ENCODE results near the gene KASH5. TPM values are rescaled to one million over a fixed set of nuclear protein-coding genes. Genes with fewer than 3 reads are reported as not detected.

Gene KASH5
- total and polyA plus RNA-seq, 9 donors: 0.15 to 0.23 TPM; not detected in 7

DNA sequence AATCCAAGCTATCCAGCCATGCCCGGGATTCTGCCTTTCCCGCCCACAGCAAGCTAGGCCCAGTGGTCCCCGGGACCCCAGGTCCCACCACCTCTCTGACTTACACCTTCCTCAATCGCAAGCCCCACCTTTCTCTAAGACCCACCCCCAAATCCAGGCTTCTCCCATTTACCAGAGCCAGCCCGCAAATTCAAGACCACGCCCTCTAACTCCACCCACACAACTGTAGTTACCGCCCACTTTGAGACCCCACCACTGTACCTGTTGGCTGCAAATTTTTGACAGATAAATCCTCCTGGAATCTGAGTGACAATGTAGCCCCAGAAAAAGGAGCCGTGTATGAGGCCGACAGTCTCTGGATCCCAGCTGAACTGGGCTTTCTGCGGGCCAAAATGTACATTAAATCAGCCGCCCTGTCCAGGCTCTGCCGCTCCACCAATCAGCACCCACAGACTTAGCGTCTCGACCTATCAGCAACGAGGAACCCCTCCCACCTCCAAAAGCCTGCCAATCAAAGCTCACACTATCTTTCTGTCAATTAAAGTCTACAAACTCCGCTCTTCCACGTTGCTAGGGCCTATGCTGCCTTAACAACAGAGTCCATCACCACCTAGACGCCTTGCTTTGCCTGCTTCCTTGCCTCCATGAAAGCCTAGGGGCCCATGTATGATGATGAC, 47.0 kb downstream of the KASH5 start:
- TF ChIP-seq EP300 (IDR thresholded peaks at IDR 0.05): no peak
- TF ChIP-seq POLR2A (IDR thresholded peaks at IDR 0.05): no peak
- TF ChIP-seq, protein P1, sequence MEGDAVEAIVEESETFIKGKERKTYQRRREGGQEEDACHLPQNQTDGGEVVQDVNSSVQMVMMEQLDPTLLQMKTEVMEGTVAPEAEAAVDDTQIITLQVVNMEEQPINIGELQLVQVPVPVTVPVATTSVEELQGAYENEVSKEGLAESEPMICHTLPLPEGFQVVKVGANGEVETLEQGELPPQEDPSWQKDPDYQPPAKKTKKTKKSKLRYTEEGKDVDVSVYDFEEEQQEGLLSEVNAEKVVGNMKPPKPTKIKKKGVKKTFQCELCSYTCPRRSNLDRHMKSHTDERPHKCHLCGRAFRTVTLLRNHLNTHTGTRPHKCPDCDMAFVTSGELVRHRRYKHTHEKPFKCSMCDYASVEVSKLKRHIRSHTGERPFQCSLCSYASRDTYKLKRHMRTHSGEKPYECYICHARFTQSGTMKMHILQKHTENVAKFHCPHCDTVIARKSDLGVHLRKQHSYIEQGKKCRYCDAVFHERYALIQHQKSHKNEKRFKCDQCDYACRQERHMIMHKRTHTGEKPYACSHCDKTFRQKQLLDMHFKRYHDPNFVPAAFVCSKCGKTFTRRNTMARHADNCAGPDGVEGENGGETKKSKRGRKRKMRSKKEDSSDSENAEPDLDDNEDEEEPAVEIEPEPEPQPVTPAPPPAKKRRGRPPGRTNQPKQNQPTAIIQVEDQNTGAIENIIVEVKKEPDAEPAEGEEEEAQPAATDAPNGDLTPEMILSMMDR (IDR thresholded peaks at IDR 0.05): no peak
- H3K4me1 ChIP-seq (ENCODE audit: insufficient read depth): no peaks in the 10 kb centered on the region
- H3K27me3 ChIP-seq: peaks cover 8% of the 10 kb centered on the region
- H3K4me3 ChIP-seq: no peak overlapping the region
- DNase-seq: no peak
- no peaks in the 10 kb centered on the region for H3K36me3 ChIP-seq
- H3K27ac ChIP-seq: no peak overlapping the region
- H3K9me3 ChIP-seq: no peaks in the 10 kb centered on the region
- intact Hi-C loops (cut with DNase I): loop anchor here in 2 of 4 donors (5.0 to 10.0 kb wide), 2 partner anchors 38 to 60 kb away; no protein-coding TSS in a partner anchor
- 81 to 87% (median 85%) methylated on average over 18 of the region's 18 CpGs for WGBS, 3 donors

DNA sequence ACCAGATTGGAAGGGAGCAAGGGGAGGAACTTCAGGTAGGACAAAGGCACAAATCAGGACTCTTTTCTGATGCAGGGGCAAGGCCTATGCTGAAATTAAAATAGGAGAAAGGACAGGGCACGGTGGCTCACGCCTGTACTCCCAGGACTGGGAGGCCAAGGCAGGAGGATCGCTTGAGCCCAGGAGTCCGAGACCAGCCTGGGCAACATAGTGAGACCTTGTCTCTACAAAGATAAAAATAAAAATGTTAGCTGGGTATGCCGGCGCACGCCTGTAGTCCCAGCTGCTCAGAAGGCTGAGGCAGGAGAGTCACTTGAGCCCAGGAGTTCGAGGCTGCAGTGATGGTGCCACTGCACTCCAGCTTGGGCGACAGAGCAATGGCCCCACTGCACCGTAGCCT, 47.6 kb downstream of the KASH5 start:
- DNase-seq: no peak
- Histone ChIP-seq H3K27me3 (peaks cover 8% of the 10 kb centered on the region), H3K27ac (no peak overlapping the region), H3K36me3 (no peaks in the 10 kb centered on the region), H3K4me3 (no peak overlapping the region), H3K9me3 (no peaks in the 10 kb centered on the region), H3K4me1 (ENCODE audit: insufficient read depth) (no peaks in the 10 kb centered on the region)
- intact Hi-C loops (cut with DNase I): loop anchor here in 2 of 4 donors (5.0 to 10.0 kb wide), 2 partner anchors 38 to 61 kb away; no protein-coding TSS in a partner anchor
- TF ChIP-seq EP300 (IDR thresholded peaks at IDR 0.05) (no peak), POLR2A (IDR thresholded peaks at IDR 0.05) (no peak)
- TF ChIP-seq, protein P1 (IDR thresholded peaks at IDR 0.05): no peak
- WGBS, 3 donors: 78 to 89% (median 87%) methylated on average over 10 of the region's 10 CpGs

DNA sequence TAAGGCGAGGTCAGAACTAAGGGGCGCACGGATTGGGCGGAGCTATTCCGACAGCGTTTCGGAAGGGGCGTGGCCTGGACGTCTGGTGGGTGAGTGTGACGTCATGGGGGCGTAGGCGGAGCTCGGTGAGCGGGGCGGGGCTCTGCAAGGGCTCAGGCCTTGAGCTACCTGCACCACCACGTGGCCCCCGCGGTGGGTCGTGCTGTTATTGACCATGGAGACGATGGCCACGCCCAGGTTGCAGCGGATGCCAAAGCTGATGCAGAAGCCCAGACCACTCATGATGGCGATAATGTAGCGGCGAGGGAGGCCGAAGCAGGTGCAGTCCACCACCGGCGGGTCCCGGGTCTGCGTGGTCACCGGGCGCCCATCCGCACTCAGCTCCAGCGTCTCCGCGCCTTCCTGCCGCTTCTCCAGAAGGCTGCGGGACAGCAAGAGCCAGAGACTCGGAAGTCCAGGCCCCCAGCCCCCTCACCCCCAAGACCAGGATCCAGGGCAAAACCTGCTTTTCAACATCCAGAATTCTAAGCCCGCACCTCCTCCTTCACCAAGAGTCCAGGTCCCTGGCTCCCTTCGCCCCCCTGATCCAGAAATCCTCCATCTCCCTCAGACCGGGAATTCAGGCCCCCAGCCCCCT, 48.5 kb downstream of the KASH5 start:
- WGBS, 3 donors: 10 to 18% (median 12%) methylated on average over 42 of the region's 42 CpGs

DNA sequence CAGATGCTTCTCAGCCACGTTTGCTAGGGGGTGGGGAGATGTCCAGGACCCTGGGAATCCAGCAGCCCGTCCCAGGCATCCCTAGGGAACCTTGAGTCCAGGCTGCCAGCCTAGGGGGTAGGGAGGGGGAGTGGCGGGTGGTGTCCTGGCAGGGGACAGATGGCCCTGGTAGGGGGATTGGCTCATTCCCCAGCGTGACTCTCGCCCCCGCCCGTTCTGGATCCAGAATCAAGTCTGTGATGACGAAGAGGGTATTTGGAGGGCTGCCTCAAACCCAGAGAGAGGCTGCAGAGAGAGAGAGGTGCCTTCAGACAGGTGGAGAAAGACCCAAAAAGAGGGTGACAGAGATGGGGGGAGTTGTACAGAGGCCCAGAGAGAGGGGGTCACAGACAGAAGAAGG, 49.2 kb downstream of the KASH5 start:
- 11 to 14% (median 14%) methylated on average over 8 of the region's 8 CpGs for WGBS, 3 donors
- Histone ChIP-seq H3K27ac (no peak overlapping the region), H3K27me3 (peaks cover 1% of the 10 kb centered on the region), H3K4me1 (ENCODE audit: insufficient read depth) (no peaks in the 10 kb centered on the region), H3K9me3 (no peaks in the 10 kb centered on the region), H3K4me3 (no peak overlapping the region), H3K36me3 (no peaks in the 10 kb centered on the region)
- no peak for TF ChIP-seq EP300 (IDR thresholded peaks at IDR 0.05)
- TF ChIP-seq POLR2A (IDR thresholded peaks at IDR 0.05): no peak
- TF ChIP-seq, protein P1 (IDR thresholded peaks at IDR 0.05): no peak
- no peak for DNase-seq
- intact Hi-C loops (cut with DNase I): loop anchor here in 2 of 4 donors (5.0 to 10.0 kb wide), 2 partner anchors 40 to 62 kb away; no protein-coding TSS in a partner anchor

More for the DNA sequence above, 48.5 kb downstream of the KASH5 start:
- TF ChIP-seq EP300 (IDR thresholded peaks at IDR 0.05): no peak
- no peak for TF ChIP-seq POLR2A (IDR thresholded peaks at IDR 0.05)
- TF ChIP-seq, protein P1 (IDR thresholded peaks at IDR 0.05): no peak
- H3K27me3 ChIP-seq: peaks cover 6% of the 10 kb centered on the region
- intact Hi-C loops (cut with DNase I): loop anchor here in 2 of 4 donors (5.0 to 10.0 kb wide), 2 partner anchors 39 to 62 kb away; no protein-coding TSS in a partner anchor
- H3K4me1 ChIP-seq (ENCODE audit: insufficient read depth): no peaks in the 10 kb centered on the region
- H3K27ac ChIP-seq: no peak overlapping the region
- no peak overlapping the region for H3K4me3 ChIP-seq
- H3K9me3 ChIP-seq: no peaks in the 10 kb centered on the region
- H3K36me3 ChIP-seq: no peaks in the 10 kb centered on the region
- no peak for DNase-seq

Data from ovary (tissue), 9 donors.